Vagina (tissue), 2 donors: Measurements from ENCODE around the gene POT1. TPM values are rescaled to one million over a fixed set of nuclear protein-coding genes. Genes with fewer than 3 reads are reported as not detected.

Source experiments
- DNase-seq, 2 donors: peaks; one replicate each; pipeline ENCODE4 v3.0.0-alpha.2; 2017; ENCODE audit errors: extremely low spot score in 2 of 2
- H3K27ac ChIP-seq: fragments of 200-600 bp; sonication (generic); one replicate; pipeline ENCODE4 v1.5.1; 2019
- H3K27me3 ChIP-seq: fragments of 200-600 bp; sonication (generic); one replicate; pipeline ENCODE4 v1.5.1; 2019
- H3K36me3 ChIP-seq, 2 donors: fragments of 200-600 bp; sonication (generic); one replicate each; pipeline ENCODE4 v1.5.1; 2017 to 2019
- H3K4me1 ChIP-seq: fragments of 200-600 bp; sonication (generic); one replicate; pipeline ENCODE4 v1.5.1; 2019
- H3K4me3 ChIP-seq, 2 donors: fragments of 200-600 bp; sonication (generic); 1 replicate in 1 of 2; 2 replicates in 1 of 2; pipeline ENCODE4 v1.5.1; 2016 to 2019
- H3K9me3 ChIP-seq: fragments of 200-600 bp; sonication (generic); one replicate; pipeline ENCODE4 v1.5.1; 2019
- CTCF ChIP-seq, 3 experiments: fragments of 450-650 bp in 2 of 3; fragments of 200-600 bp in 1 of 3; sonication (generic) in 1 of 3; IDR thresholded peaks; one replicate each; pipeline ENCODE4 v1.5.1; 2017 to 2019; ENCODE audit warnings: antibody characterized with exemption in 3 of 3, mild to moderate bottlenecking in 2 of 3, moderate library complexity in 2 of 3
- POLR2A ChIP-seq, 2 donors: fragments of 450-650 bp; IDR thresholded peaks; one replicate each; pipeline ENCODE4 v1.6.1; 2017; ENCODE audit warnings: antibody characterized with exemption in 2 of 2, mild to moderate bottlenecking in 2 of 2, moderate library complexity in 2 of 2
- POLR2AphosphoS5 ChIP-seq, 2 donors: sonication (generic); formaldehyde crosslinking; IDR thresholded peaks; one replicate each; pipeline ENCODE4 v1.9.0; 2017; ENCODE audit warnings: antibody characterized with exemption in 2 of 2, mild to moderate bottlenecking in 2 of 2, low read depth in 1 of 2; ENCODE audit not compliant: insufficient read depth in 1 of 2
- intact Hi-C: fragments of 100-400 bp; cut with DNase I; formaldehyde crosslinking; loops from one replicate; pipeline ENCODE4 v1.15.1; 2023
- total RNA-seq: library from RNA; depleted of rRNA; stranded (reverse); fragments of >200 nt; gene quantifications from one replicate; pipeline ENCODE4 v1.2.3, GENCODE V29; 2016

POT1 gene
- total RNA-seq, 1 donor from 2014 or later, result 30.9 TPM

GRCh38 chr7:124840435-124840834, 89.2 kb downstream of the POT1 start:
- no peak overlapping the region for H3K27ac ChIP-seq
- no peak overlapping the region for H3K4me3 ChIP-seq
- no peaks in the 10 kb centered on the region for H3K27me3 ChIP-seq
- no peak for DNase-seq
- no peaks in the 10 kb centered on the region for H3K36me3 ChIP-seq
- TF ChIP-seq POLR2AphosphoS5 (IDR thresholded peaks at IDR 0.05; ENCODE audit: insufficient read depth in 1 of 2, low read depth in 1 of 2) (no peak), CTCF (IDR thresholded peaks at IDR 0.05) (no peak), POLR2A (IDR thresholded peaks at IDR 0.05) (no peak)
- H3K9me3 ChIP-seq, result no peaks in the 10 kb centered on the region
- intact Hi-C loops, result no loop called here
- H3K4me1 ChIP-seq, result no peaks in the 10 kb centered on the region

- Histone ChIP-seq H3K27ac (no peak overlapping the region), H3K4me3 (no peak overlapping the region), H3K4me1 (no peaks in the 10 kb centered on the region), H3K36me3 (no peaks in the 10 kb centered on the region), H3K27me3 (no peaks in the 10 kb centered on the region), H3K9me3 (no peaks in the 10 kb centered on the region)
- DNase-seq, result no peak
- TF ChIP-seq POLR2A (IDR thresholded peaks at IDR 0.05) (no peak), CTCF (IDR thresholded peaks at IDR 0.05) (no peak), POLR2AphosphoS5 (IDR thresholded peaks at IDR 0.05; ENCODE audit: insufficient read depth in 1 of 2, low read depth in 1 of 2) (no peak)
- intact Hi-C loops, result no loop called here
Observed at GRCh38 chr7:124839687-124840086, 89.9 kb downstream of the POT1 start.

GRCh38 chr7:124836173-124836572, 93.5 kb downstream of the POT1 start:
- intact Hi-C loops, result no loop called here

GRCh38 chr7:124818807-124819206, 110.8 kb downstream of the POT1 start:
- no peaks in the 10 kb centered on the region for H3K27me3 ChIP-seq
- TF ChIP-seq POLR2AphosphoS5 (IDR thresholded peaks at IDR 0.05; ENCODE audit: insufficient read depth in 1 of 2, low read depth in 1 of 2) (no peak), CTCF (IDR thresholded peaks at IDR 0.05) (no peak), POLR2A (IDR thresholded peaks at IDR 0.05) (no peak)
- no peak overlapping the region for H3K27ac ChIP-seq
- H3K4me3 ChIP-seq, result no peak overlapping the region
- intact Hi-C loops, result no loop called here
- H3K4me1 ChIP-seq, result no peaks in the 10 kb centered on the region
- H3K36me3 ChIP-seq, result no peaks in the 10 kb centered on the region
- no peaks in the 10 kb centered on the region for H3K9me3 ChIP-seq
- no peak for DNase-seq

More at GRCh38 chr7:124836173-124836572, 93.5 kb downstream of the POT1 start:
- H3K4me3 ChIP-seq, result no peak overlapping the region
- no peak for TF ChIP-seq POLR2A (IDR thresholded peaks at IDR 0.05)
- H3K36me3 ChIP-seq, result no peaks in the 10 kb centered on the region
- DNase-seq, result no peak
- H3K9me3 ChIP-seq, result no peaks in the 10 kb centered on the region
- H3K27ac ChIP-seq, result no peak overlapping the region
- H3K27me3 ChIP-seq, result no peaks in the 10 kb centered on the region
- H3K4me1 ChIP-seq, result no peaks in the 10 kb centered on the region

GRCh38 chr7:124813994-124814798, 115.4 kb downstream of the POT1 start:
- Histone ChIP-seq H3K36me3 (no peaks in the 10 kb centered on the region), H3K9me3 (no peaks in the 10 kb centered on the region), H3K4me3 (no peak overlapping the region), H3K4me1 (no peaks in the 10 kb centered on the region), H3K27ac (no peak overlapping the region), H3K27me3 (no peaks in the 10 kb centered on the region)
- no peak for TF ChIP-seq CTCF (IDR thresholded peaks at IDR 0.05)
- no peak for TF ChIP-seq POLR2A (IDR thresholded peaks at IDR 0.05)
- no peak for TF ChIP-seq POLR2AphosphoS5 (IDR thresholded peaks at IDR 0.05; ENCODE audit: insufficient read depth in 1 of 2, low read depth in 1 of 2)
- no peak for DNase-seq
- intact Hi-C loops, result no loop called here
